IPS DF 4.7 (cell line): ENCODE data around the gene SMARCD1.
A peak's percentile ranks its signal among the peaks of the same experiment; 100 is the strongest.

Source experiments
- DNase-seq: peaks from one replicate; pipeline ENCODE4 v3.0.0-alpha.2; 2013; ENCODE audit warnings: low spot score; ENCODE audit errors: extremely low read depth

Gene SMARCD1

DNA sequence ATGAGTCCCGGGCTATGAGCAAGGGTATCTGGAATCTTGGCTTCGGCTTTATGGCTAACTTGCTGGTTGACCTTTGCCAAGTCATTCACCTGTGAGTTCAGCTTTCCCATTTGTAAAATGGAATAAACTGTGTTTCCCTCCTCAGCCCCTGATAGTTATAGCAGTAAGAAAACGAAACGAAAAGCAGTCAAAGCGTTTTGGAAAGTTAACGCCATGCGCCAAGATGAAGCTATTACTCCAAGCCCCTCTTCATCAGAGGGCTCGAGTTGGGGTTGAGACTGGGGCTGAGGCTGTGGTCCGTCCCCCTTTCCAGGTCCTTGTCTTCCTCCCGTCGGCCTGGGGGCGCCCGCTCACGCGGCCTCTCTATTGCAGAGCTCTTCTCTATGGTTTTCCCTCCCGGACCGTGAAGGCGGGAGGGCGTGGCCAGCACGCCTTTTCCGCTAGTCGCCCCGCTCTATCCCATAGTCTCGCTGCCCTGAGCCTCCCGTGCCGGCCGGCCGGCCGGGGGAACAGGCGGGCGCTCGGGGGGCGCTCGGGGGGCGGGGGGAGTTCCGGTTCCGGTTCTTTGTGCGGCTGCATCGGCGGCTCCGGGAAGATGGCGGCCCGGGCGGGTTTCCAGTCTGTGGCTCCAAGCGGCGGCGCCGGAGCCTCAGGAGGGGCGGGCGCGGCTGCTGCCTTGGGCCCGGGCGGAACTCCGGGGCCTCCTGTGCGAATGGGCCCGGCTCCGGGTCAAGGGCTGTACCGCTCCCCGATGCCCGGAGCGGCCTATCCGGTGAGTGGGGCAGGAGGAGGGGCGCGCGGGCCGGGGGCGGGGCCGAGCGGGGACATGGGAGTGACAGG lies at the start of gene SMARCD1:
Gene SMARCD1 (plus strand): TSS at position 568 of the 840 bp plus-strand sequence. CDS start 28 bp downstream, at position 596.
- peak; percentile 85 for DNase-seq

GRCh38 chr12:50038336-50038735 lies 46.8 kb upstream of the SMARCD1 start:
- DNase-seq = no peak

- DNase-seq = no peak
These were observed 45.8 kb upstream of the SMARCD1 start for GRCh38 chr12:50039151-50039835.

DNA sequence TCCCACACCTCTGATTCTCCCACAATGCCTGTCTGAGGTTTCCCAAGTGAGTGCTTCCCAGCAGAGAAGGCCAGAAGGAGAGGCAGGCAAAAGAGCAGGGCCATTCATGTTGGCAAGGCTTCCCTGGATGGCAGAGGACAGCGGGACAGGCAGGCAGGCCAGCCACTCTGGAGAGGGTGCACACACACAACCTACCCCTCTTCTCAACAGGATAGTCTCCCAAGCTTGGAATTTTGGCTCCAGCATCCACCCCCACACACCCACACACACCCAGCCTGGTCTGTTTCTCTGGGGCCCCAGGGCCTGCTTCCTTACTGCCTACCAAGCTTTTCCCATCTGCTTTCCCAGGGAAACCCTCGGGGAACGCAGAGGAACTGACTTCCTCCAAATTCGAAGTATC lies 44.5 kb upstream of the SMARCD1 start:
- no peak for DNase-seq

DNA sequence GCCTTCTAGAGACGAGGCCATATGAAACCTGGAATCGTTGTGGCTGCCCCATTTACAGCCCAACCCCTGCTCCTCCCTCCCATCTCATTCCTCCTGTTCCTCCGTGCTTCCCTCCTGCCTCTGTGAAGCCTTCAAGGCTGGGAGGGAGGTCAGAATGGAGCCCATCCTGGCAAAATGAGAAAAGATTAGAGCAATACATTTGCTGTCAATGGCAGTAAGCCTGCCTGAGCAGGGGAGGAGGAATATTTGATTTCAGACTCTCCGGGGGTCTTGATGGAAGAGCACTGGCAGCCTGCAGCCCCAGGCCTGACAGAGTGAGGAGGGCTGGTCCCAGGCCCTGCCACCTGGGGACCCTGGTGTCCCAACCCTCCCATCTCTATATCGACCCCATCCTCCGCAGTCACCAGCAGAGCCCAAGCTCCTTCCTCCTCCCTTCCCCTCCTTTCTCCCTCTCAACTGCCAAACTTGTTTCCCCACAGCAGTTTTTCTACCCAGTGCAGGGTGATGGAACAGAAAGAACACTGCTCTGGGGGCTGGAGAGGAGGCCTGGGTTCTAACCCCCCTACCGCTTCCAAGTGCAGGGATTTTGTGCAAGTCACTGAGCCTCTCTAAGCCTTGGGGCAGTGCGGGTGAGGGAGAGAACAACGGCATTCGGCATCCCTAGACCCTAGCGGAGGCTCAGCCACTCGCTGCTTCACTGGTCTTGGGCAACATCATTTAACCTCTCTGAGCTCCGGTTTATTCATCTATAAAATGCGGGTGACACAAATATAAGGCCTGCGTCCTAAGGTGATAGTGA lies 43.9 kb upstream of the SMARCD1 start:
- no peak for DNase-seq

DNA sequence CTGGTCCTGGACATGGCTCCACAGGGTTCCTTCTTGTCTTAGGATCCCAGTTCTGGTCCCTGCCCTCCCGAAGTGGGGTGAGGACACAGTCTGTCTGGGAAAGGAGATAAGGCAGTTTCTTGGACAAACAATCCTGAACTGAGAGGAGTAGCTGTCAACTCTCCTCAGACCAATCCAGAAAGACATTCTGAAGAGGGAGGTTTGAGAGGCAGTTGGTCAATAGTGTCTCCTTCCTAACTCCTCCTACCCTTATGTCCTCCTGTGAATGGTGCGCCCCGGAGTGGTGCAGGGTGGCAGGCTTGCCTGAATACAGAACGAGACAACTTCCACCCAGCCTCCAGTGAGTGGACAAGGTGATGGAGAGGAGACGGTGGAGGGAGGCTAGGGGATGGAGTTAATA lies 43.2 kb upstream of the SMARCD1 start:
- DNase-seq = no peak

DNA sequence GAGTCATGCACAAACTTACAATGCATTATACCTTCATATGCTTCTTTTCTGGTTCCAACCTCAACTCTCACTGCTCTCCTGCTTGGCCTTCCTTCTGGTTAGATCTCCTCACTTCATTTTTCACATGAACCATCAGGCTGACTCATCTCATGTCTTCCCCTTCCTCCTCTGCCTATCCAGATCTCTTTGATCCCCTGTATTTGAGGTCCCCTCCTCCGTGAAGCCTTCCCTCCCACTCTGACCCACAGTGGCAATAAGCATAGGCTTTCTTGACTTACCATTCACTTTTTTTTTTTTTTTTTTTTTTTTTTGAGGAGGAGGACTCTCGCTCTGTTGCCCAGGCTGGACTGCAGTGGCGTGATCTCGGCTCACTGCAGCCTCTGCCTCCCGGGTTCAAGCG lies 42.4 kb upstream of the SMARCD1 start:
- no peak for DNase-seq

- no peak for DNase-seq
These were observed 41.8 kb upstream of the SMARCD1 start for GRCh38 chr12:50043308-50043707.

- DNase-seq = no peak
These were observed 41.3 kb upstream of the SMARCD1 start for GRCh38 chr12:50043854-50044253.

- DNase-seq = no peak
These were observed 37.4 kb upstream of the SMARCD1 start for GRCh38 chr12:50047693-50048250.

- DNase-seq = no peak
These were observed 35.7 kb upstream of the SMARCD1 start for GRCh38 chr12:50049254-50050118.

- DNase-seq = no peak
These were observed 35.1 kb upstream of the SMARCD1 start for GRCh38 chr12:50050119-50050385.

DNA sequence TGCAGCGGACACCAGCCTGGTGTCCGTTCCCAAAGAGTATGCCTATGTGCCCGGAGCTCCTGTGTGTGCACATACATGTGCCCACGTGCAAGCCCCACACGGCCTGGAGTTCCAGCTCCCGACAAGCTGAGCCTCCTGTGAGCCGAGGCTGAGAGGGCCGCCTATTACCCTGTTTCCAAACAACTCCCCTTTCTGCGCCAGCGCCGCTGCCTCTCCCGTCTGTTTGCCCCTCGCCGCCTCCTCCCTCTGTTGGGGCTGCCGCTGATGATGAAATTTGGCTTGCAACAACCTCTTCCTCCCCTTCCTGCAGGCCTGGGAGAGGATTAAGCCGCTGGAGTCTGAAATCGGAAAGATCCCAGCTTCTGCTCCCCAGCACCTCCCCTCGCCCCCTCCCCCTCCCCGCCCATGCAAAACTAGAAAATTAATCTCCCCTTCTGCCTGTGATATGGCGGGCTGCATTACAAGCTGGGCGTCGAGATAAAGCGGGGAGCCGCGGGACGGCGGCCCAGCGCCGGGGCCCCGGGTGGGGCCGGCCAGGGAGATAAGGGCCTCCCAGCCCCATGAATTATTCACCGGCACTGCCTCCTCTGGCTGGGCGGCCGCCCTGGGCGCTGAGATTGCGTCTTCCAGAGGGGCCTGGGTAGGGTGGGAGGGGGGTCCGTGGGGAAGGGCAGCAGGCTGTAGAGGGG lies 34.6 kb upstream of the SMARCD1 start:
- no peak for DNase-seq

- no peak for DNase-seq
These were observed 33.9 kb upstream of the SMARCD1 start for GRCh38 chr12:50051101-50051806.

DNA sequence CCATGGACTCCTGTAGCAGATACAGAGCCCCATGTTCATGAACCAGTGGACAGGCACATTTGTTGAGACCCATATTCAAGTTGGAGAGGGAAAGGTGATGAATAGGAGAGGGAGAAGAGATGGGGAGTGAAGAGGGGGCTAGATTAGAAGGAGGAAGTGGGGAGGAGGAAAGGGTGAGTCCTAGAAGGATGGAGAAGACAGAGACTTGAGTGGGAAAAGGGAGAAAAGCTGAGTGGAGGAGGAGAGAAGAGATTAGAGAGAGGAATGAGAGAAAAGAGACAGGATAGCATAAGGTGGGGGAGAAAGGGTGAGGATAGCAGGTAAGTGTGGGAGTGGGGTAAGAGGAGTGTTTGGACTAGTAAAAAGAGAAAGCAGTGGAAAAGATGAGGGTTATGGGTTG lies 32.6 kb upstream of the SMARCD1 start:
- no peak for DNase-seq

DNA sequence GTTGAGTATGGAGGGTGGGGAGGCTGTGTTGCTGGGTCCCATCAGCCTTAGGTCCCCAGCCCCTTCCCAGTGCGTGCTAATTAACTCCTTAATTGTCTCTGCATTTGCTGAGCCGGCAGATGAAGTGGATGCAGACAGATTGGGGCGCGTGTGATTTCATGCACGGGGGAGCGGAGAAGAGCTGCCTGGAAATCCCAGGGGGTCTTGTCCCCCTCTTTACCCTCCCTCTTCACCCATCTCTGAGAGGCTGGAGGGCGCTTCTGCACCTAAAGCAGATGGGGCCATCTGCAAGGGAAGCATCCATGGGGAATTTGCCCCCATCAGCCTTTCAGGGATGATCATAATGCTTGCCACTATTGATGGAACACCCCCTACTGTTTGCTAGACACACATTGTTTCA lies 32.2 kb upstream of the SMARCD1 start:
- no peak for DNase-seq

DNA sequence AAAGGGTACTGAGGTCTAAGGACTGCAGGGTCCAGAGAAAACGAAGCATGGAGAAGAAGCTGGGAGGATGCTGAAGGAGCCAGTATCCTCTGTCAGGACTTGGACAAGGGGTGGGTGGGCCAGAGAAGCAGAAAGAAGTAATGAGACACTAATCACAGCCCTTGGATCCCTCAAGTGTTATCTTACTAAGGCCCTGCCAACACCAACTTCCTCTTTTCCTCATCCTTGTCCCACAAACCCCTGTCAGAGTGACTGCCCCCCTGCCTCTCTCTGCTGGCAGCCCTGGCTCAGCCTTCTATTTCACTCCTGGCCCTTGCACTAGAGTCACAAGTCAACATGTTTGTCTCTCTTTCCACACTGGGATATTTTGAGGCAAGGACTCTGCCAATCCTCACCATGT lies 31.6 kb upstream of the SMARCD1 start:
- DNase-seq = no peak

DNA sequence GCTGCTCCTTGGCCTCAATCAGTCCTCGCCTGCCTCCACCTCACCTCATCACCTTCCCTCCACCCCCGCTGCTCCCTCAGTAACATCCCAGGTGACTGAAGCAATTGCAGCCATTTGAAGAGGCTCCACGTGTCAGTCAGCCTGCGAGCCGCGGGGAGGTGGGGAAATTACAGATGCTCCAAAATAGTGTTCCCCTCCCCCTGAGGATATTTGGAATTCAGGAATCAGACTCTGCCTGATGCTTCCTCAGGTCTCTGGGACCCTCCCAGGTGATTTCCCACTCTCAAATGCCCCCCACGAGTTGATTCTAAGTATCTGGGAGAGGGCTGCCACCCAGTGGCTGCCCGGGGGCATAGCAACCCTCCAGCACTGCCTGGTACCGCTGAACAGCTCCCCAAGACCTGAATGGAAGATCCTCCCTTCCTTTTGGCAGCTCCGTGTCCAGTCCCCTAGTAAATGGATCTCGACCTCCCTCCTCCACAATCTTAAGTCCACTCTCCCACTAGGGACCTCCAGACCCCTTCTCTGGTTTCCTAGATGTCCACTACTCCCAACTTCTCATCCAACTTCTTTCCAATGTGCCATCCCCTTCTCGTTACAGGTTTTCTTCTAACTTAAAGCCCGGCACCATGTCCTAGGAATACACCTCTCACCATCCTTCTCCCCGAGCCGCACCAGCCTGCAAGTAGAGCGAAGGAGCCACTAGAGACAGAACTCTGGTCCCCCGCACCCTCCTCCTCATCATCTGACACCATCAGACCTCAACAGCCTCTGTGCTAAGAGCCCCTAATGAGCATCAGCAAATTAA lies 29.1 kb upstream of the SMARCD1 start:
- DNase-seq = no peak

GRCh38 chr12:50056639-50056976 lies 28.5 kb upstream of the SMARCD1 start:
- no peak for DNase-seq
